ENCODE results near the gene ISLR. TPM values are rescaled to one million over a fixed set of nuclear protein-coding genes. Genes with fewer than 3 reads are reported as not detected.
"Not testable (repeated sequence)": the region's sequence is repeated elsewhere in the genome, so short reads cannot be mapped to it uniquely, and the experiment has no call there.

ISLR gene
- total RNA-seq, 2 donors from 2014 or later: 36.5 to 70.7 TPM

- H3K36me3 ChIP-seq: no peaks in the 10 kb centered on the region
- whole genome bisulfite sequencing: 63% methylated on average over 5 of the region's 5 CpGs
- intact Hi-C loops (cut with DNase I): no loop called here
Observed at GRCh38 chr15:74158855-74159650, 14.5 kb upstream of the ISLR start.

GRCh38 chr15:74159773-74160172, 13.7 kb upstream of the ISLR start:
- H3K9me3 ChIP-seq: no peaks in the 10 kb centered on the region
- no peak for TF ChIP-seq POLR2AphosphoS5 (IDR thresholded peaks at IDR 0.05)
- TF ChIP-seq CTCF (IDR thresholded peaks at IDR 0.05): no peak
- TF ChIP-seq POLR2A (IDR thresholded peaks at IDR 0.05): no peak
- no peak overlapping the region for H3K4me3 ChIP-seq
- intact Hi-C loops (cut with DNase I): no loop called here
- H3K4me1 ChIP-seq (replicated peaks): no peaks in the 10 kb centered on the region
- 100% methylated on average over 1 of the region's 1 CpG for WGBS
- H3K36me3 ChIP-seq: no peaks in the 10 kb centered on the region
- H3K27ac ChIP-seq: no peak overlapping the region
- no peak for DNase-seq (ENCODE audit: low spot score)
- H3K27me3 ChIP-seq (replicated peaks; ENCODE audit: insufficient read depth): no peaks in the 10 kb centered on the region

More at GRCh38 chr15:74158855-74159650, 14.5 kb upstream of the ISLR start:
- no peaks in the 10 kb centered on the region for H3K27me3 ChIP-seq (replicated peaks; ENCODE audit: insufficient read depth)
- H3K27ac ChIP-seq: no peak overlapping the region
- no peak for DNase-seq (ENCODE audit: low spot score)
- no peaks in the 10 kb centered on the region for H3K4me1 ChIP-seq (replicated peaks)
- H3K9me3 ChIP-seq: no peaks in the 10 kb centered on the region
- no peak overlapping the region for H3K4me3 ChIP-seq
- TF ChIP-seq POLR2A (IDR thresholded peaks at IDR 0.05) (no peak), POLR2AphosphoS5 (IDR thresholded peaks at IDR 0.05) (no peak), CTCF (IDR thresholded peaks at IDR 0.05) (no peak)

GRCh38 chr15:74160390-74160789, 13.1 kb upstream of the ISLR start:
- H3K9me3 ChIP-seq; H3K36me3 ChIP-seq; H3K4me3 ChIP-seq; intact Hi-C loops (cut with DNase I); H3K27ac ChIP-seq; H3K4me1 ChIP-seq (replicated peaks); H3K27me3 ChIP-seq (replicated peaks; ENCODE audit: insufficient read depth); DNase-seq (ENCODE audit: low spot score): not testable (repeated sequence)
- 97% methylated on average over 3 of the region's 3 CpGs for WGBS

- H3K4me3 ChIP-seq; H3K27ac ChIP-seq; H3K9me3 ChIP-seq; H3K36me3 ChIP-seq; H3K27me3 ChIP-seq (replicated peaks; ENCODE audit: insufficient read depth); H3K4me1 ChIP-seq (replicated peaks); intact Hi-C loops (cut with DNase I); DNase-seq (ENCODE audit: low spot score): not testable (repeated sequence)
- WGBS: 91% methylated on average over 3 of the region's 3 CpGs
Observed at GRCh38 chr15:74162195-74162536, 11.3 kb upstream of the ISLR start.

GRCh38 chr15:74165461-74165860, 8.0 kb upstream of the ISLR start:
- H3K4me3 ChIP-seq: no peak overlapping the region
- H3K36me3 ChIP-seq: no peaks in the 10 kb centered on the region
- H3K9me3 ChIP-seq: no peaks in the 10 kb centered on the region
- WGBS: 100% methylated on average over 1 of the region's 1 CpG
- no peaks in the 10 kb centered on the region for H3K27me3 ChIP-seq (replicated peaks; ENCODE audit: insufficient read depth)
- intact Hi-C loops (cut with DNase I): no loop called here
- no peak for DNase-seq (ENCODE audit: low spot score)
- no peak overlapping the region for H3K27ac ChIP-seq
- no peaks in the 10 kb centered on the region for H3K4me1 ChIP-seq (replicated peaks)
- TF ChIP-seq CTCF (IDR thresholded peaks at IDR 0.05): no peak
- TF ChIP-seq POLR2AphosphoS5 (IDR thresholded peaks at IDR 0.05): no peak
- TF ChIP-seq POLR2A (IDR thresholded peaks at IDR 0.05): no peak

GRCh38 chr15:74167891-74168331, 5.6 kb upstream of the ISLR start:
- WGBS: 87% methylated on average over 4 of the region's 4 CpGs
- no peaks in the 10 kb centered on the region for H3K9me3 ChIP-seq
- H3K4me1 ChIP-seq (replicated peaks): no peaks in the 10 kb centered on the region
- no peak for TF ChIP-seq POLR2A (IDR thresholded peaks at IDR 0.05)
- no peak for TF ChIP-seq CTCF (IDR thresholded peaks at IDR 0.05)
- no peak for TF ChIP-seq POLR2AphosphoS5 (IDR thresholded peaks at IDR 0.05)
- intact Hi-C loops (cut with DNase I): no loop called here
- no peak overlapping the region for H3K4me3 ChIP-seq
- no peak overlapping the region for H3K27ac ChIP-seq
- no peak for DNase-seq (ENCODE audit: low spot score)
- no peaks in the 10 kb centered on the region for H3K36me3 ChIP-seq
- no peaks in the 10 kb centered on the region for H3K27me3 ChIP-seq (replicated peaks; ENCODE audit: insufficient read depth)
